ENCODE measurements around the gene RPA3.

GRCh38 chr7:7641129-7641663, 77.2 kb downstream of the RPA3 start:
- TF ChIP-seq CTCF (IDR thresholded peaks at IDR 0.05; ENCODE audit: borderline replicate concordance, extremely low read depth, low read length, poor library complexity, severe bottlenecking) (peak; percentile 24), EZH2 (IDR thresholded peaks at IDR 0.05; ENCODE audit: borderline replicate concordance, low read depth, low read length, severe bottlenecking) (no peak)
